NB4 (cell line): Measurements from ENCODE around the gene ITPK1.

Experiments
- DNase-seq: peaks from one replicate; pipeline ENCODE4 v3.0.0; 2010; ENCODE audit warnings: low read depth
- H3K4me3 ChIP-seq: one replicate; pipeline ENCODE4 v1.5.1; 2011; ENCODE audit warnings: mild to moderate bottlenecking, low read depth, low read length, moderate library complexity
- MYC ChIP-seq: IDR thresholded peaks from 2 replicates; pipeline ENCODE4 v1.6.1; 2011; ENCODE audit warnings: low read depth, low read length
- POLR2A ChIP-seq: IDR thresholded peaks from 2 replicates; pipeline ENCODE4 v1.6.1; 2011; ENCODE audit warnings: mild to moderate bottlenecking; ENCODE audit not compliant: insufficient read length; ENCODE audit errors: extremely low read depth
- TF ChIP-seq, protein P1 (sequence below): IDR thresholded peaks from one replicate; pipeline ENCODE4 v1.5.1; 2012; ENCODE audit warnings: low read depth, low read length
- TF ChIP-seq, protein P2 (sequence below): IDR thresholded peaks from 2 replicates; pipeline ENCODE4 v1.6.1; 2011; ENCODE audit warnings: low read depth, low read length

Gene ITPK1

DNA sequence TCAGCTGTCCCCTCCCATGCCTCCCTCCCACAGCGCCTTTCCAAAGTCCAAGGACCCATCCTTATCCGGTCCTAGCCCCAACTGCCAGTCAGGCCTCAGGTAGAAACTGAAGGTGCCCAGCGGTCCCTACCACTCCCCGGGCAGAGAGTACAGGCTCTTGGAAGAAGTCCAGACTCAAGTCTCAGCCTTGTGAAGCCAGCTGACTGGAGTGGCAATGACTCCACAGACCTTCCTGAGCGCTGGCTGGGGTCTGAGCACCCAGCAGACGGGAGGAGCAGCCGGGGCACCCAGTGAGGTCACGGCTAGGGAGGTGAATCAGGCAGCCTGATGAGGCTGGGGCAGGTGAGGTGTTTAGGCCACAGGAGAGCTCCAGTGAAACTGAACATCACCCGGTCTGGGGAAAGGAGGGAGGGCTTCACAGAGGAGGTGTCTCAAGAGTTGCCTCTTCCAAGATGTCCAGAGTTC lies 60.0 kb downstream of the ITPK1 start:
- TF ChIP-seq, protein P1, sequence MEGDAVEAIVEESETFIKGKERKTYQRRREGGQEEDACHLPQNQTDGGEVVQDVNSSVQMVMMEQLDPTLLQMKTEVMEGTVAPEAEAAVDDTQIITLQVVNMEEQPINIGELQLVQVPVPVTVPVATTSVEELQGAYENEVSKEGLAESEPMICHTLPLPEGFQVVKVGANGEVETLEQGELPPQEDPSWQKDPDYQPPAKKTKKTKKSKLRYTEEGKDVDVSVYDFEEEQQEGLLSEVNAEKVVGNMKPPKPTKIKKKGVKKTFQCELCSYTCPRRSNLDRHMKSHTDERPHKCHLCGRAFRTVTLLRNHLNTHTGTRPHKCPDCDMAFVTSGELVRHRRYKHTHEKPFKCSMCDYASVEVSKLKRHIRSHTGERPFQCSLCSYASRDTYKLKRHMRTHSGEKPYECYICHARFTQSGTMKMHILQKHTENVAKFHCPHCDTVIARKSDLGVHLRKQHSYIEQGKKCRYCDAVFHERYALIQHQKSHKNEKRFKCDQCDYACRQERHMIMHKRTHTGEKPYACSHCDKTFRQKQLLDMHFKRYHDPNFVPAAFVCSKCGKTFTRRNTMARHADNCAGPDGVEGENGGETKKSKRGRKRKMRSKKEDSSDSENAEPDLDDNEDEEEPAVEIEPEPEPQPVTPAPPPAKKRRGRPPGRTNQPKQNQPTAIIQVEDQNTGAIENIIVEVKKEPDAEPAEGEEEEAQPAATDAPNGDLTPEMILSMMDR, result no peak
- no peak for TF ChIP-seq MYC
- TF ChIP-seq, protein P2, sequence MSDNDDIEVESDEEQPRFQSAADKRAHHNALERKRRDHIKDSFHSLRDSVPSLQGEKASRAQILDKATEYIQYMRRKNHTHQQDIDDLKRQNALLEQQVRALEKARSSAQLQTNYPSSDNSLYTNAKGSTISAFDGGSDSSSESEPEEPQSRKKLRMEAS, result no peak
- no peak for TF ChIP-seq POLR2A
- no peak for DNase-seq
- H3K4me3 ChIP-seq, result no peak overlapping the region

DNA sequence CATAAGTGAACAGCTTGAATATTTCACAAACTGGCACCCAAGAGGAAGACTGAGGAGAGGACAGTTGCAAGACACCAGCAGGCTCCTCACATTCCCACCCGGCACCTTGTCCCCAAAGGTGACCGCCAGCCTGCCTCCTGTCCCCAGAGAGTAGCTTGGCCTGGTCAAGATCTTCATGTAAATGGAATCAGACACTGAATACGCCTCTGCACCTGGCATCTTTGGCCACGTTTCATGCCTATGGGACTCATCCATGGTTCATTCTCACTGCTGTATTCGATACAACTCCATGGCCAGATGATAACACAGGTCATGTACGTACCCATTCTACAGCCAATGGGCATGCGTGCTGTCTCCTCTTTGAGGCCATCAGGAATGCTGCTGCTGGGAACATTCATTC lies 60.8 kb downstream of the ITPK1 start:
- no peak for DNase-seq
- TF ChIP-seq, protein P1, result no peak
- no peak for TF ChIP-seq MYC
- TF ChIP-seq POLR2A, result no peak
- TF ChIP-seq, protein P2, result no peak
- no peak overlapping the region for H3K4me3 ChIP-seq

DNA sequence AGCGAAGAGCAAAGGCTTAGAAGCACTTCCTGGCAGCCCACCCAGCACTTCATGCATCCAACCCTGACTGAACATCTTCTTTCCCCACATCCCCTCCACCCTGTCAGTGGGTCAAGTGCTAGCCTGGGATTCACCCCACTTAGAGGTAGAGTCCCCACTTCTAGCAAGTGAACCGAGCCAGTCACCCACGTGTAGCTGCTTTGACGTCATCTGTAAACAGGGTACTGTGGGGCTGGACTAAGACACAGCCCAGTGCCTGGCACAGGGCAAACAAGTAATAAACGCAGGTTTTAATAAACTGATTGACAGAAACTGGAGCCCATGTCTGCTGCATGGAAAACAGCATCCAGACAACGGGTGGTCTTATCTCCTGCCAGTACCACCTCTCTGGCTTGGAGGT lies 61.7 kb downstream of the ITPK1 start:
- TF ChIP-seq, protein P2, result no peak
- TF ChIP-seq MYC (no peak), POLR2A (no peak)
- TF ChIP-seq, protein P1, result no peak
- no peak overlapping the region for H3K4me3 ChIP-seq
- no peak for DNase-seq

DNA sequence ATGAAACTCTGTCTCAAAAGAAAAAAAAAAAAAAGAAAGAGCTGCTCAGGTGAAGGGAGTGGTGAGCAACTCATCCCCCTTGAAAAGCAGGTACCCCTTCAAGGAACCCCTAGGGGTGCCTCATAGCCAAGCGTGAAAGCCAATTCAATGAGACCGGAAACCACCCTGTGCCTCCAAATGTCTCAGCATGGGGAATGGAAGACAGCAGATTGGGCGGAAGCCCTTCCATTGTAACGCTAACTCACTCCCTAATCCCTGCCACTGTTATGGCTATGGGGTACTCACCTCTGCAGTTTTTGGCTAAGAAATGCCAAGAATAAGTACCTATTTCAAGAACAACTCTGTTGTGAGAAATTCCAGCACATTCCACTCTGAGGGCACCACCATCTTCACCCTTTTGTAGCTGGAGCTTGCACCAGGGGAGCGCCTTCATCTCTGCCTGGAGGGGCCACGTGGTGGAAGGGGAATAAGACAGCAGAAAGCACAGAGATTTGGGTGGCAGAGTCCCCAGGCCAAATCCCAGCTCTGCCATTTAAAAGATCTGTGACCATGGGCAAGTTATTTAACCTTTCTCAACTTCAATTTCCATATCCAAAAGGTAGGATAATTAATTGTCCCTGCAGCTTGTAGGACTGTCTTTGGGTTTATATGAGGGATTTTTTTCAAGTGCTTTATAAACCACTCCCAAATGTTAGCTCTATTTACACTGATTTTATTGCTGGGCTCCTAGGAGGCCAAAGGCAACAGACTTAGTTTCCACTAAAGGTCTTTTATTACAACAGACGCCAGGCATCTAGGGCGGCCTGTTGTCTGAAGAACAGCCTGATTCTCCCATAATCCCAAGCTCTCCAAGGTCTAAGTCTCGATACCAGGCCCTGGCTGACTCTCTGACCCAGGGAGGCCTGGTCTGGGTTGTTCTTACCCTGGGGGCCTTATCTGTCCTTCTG lies 63.9 kb downstream of the ITPK1 start:
- H3K4me3 ChIP-seq, result no peak overlapping the region
- no peak for DNase-seq
- TF ChIP-seq, protein P1, result no peak
- TF ChIP-seq POLR2A (no peak), MYC (no peak)
- TF ChIP-seq, protein P2, result no peak

DNA sequence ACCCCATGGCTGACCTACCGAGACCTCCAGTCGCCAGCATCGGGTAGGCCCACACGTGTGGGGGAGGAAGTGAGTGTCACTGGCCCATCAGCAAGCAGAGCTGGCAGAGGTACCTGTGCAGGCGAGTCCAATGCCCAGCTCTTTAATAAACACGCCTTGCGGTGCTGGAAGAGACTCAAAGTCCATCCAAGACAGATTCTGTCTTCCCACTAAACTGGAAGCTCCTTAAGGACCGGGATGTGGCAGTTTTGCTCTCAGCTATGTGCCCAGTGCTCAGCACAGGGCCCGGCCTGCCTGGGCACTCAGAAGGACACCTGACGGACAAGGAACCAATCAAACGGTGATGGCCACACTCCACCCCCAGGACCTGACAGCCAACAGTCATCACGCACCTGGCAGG lies 65.0 kb downstream of the ITPK1 start:
- no peak overlapping the region for H3K4me3 ChIP-seq
- DNase-seq, result no peak
- TF ChIP-seq, protein P1, result no peak
- TF ChIP-seq, protein P2, result no peak
- no peak for TF ChIP-seq POLR2A
- no peak for TF ChIP-seq MYC
